Cardiac muscle cell (in vitro differentiated cells and primary cell): ENCODE results near the gene AHCYL2. TPM values are rescaled to one million over a fixed set of nuclear protein-coding genes. Genes with fewer than 3 reads are reported as not detected.

Experiments
- DNase-seq, 2 donors: peaks; one replicate each; pipeline versions ENCODE4 v3.0.0 to v3.0.0-alpha.2; 2010 to 2017; ENCODE audit warnings: low read depth in 1 of 2, low spot score in 1 of 2
- H3K27ac ChIP-seq: fragments of 200-600 bp; sonication (generic); 2 replicates; pipeline ENCODE4 v1.5.1; 2016
- H3K27me3 ChIP-seq: fragments of 200-600 bp; sonication (generic); 2 replicates; pipeline ENCODE4 v1.6.0; 2016; ENCODE audit warnings: control low read depth
- H3K36me3 ChIP-seq: fragments of 200-600 bp; sonication (generic); 2 replicates; pipeline ENCODE4 v1.5.1; 2016; ENCODE audit warnings: control low read depth
- H3K4me1 ChIP-seq: fragments of 200-600 bp; sonication (generic); 2 replicates; pipeline ENCODE4 v1.8.1; 2017; ENCODE audit warnings: low read depth, mild to moderate bottlenecking, mixed run types
- H3K4me3 ChIP-seq: fragments of 200-600 bp; sonication (generic); 2 replicates; pipeline ENCODE4 v1.5.1; 2016; ENCODE audit warnings: mild to moderate bottlenecking
- H3K9me3 ChIP-seq: fragments of 200-600 bp; sonication (generic); 2 replicates; pipeline ENCODE4 v1.5.1; 2017; ENCODE audit warnings: low read depth, mild to moderate bottlenecking, control low read depth
- polyA plus RNA-seq: library from polyadenylated mRNA; unstranded; fragments of >200 nt; fragmentation: Nextera tagmentation; extraction: Ambion mirVana; gene quantifications from 2 replicates; pipeline ENCODE4 v1.2.1, GENCODE V29; 2016
- total RNA-seq: library from RNA; depleted of rRNA; stranded (reverse); fragments of >200 nt; gene quantifications from 2 replicates; pipeline ENCODE4 v1.2.3, GENCODE V29; 2016
- TF ChIP-seq, protein P1 (sequence below): IDR thresholded peaks from 2 replicates; pipeline ENCODE4 v1.5.1; 2012; ENCODE audit warnings: low read depth, mild to moderate bottlenecking, low read length

AHCYL2 gene
- total and polyA plus RNA-seq, 2 experiments from 2014 or later = 28.5 to 30.8 TPM

DNA sequence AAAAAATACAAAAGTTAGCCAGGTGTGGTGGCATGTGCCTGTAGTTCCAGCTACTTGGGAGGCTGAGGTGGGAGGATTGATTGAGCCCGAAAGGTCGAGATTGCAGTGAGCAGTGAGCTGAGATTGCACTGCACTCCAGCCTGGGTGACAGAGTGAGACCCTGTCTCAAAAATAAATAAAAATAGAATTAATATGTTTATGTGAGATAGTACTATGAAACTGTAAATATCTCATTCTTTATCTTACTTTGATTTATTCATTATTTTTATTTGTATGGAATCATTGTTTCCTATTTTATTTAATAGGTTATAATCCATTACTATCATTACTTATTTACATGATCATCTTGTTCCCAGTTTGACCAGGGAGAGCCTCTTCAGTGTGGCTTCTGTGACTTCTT lies 168.4 kb downstream of the AHCYL2 start:
- H3K4me1 ChIP-seq = peaks cover 50% of the 10 kb centered on the region
- no peak for DNase-seq
- no peaks in the 10 kb centered on the region for H3K9me3 ChIP-seq
- no peaks in the 10 kb centered on the region for H3K36me3 ChIP-seq
- H3K4me3 ChIP-seq = no peak overlapping the region
- H3K27ac ChIP-seq = no peak overlapping the region
- no peaks in the 10 kb centered on the region for H3K27me3 ChIP-seq
- TF ChIP-seq, protein P1, sequence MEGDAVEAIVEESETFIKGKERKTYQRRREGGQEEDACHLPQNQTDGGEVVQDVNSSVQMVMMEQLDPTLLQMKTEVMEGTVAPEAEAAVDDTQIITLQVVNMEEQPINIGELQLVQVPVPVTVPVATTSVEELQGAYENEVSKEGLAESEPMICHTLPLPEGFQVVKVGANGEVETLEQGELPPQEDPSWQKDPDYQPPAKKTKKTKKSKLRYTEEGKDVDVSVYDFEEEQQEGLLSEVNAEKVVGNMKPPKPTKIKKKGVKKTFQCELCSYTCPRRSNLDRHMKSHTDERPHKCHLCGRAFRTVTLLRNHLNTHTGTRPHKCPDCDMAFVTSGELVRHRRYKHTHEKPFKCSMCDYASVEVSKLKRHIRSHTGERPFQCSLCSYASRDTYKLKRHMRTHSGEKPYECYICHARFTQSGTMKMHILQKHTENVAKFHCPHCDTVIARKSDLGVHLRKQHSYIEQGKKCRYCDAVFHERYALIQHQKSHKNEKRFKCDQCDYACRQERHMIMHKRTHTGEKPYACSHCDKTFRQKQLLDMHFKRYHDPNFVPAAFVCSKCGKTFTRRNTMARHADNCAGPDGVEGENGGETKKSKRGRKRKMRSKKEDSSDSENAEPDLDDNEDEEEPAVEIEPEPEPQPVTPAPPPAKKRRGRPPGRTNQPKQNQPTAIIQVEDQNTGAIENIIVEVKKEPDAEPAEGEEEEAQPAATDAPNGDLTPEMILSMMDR = no peak

DNA sequence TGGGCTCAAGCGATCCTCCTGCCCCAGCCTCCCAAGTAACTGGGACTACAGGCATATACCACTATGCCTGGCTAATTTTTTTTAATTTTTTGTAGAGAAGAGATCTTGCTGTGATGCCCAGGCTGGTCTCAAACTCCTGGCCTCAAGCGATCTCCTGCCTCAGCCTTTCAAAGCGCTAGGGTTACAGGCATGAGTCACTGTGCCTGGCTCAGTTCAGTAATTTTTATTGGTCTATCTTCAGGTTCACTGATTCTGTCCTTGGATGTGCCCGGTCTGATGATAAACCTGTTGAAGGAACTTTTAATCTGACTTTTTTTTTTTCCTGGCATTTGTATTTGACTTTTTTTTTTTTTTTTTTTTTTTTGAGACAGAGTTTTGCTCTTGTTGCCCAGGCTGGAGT lies 169.3 kb downstream of the AHCYL2 start:
- TF ChIP-seq, protein P1 = no peak
- no peaks in the 10 kb centered on the region for H3K27me3 ChIP-seq
- no peak for DNase-seq
- H3K36me3 ChIP-seq = no peaks in the 10 kb centered on the region
- H3K9me3 ChIP-seq = no peaks in the 10 kb centered on the region
- H3K4me3 ChIP-seq = no peak overlapping the region
- peaks cover 41% of the 10 kb centered on the region for H3K4me1 ChIP-seq
- no peak overlapping the region for H3K27ac ChIP-seq

DNA sequence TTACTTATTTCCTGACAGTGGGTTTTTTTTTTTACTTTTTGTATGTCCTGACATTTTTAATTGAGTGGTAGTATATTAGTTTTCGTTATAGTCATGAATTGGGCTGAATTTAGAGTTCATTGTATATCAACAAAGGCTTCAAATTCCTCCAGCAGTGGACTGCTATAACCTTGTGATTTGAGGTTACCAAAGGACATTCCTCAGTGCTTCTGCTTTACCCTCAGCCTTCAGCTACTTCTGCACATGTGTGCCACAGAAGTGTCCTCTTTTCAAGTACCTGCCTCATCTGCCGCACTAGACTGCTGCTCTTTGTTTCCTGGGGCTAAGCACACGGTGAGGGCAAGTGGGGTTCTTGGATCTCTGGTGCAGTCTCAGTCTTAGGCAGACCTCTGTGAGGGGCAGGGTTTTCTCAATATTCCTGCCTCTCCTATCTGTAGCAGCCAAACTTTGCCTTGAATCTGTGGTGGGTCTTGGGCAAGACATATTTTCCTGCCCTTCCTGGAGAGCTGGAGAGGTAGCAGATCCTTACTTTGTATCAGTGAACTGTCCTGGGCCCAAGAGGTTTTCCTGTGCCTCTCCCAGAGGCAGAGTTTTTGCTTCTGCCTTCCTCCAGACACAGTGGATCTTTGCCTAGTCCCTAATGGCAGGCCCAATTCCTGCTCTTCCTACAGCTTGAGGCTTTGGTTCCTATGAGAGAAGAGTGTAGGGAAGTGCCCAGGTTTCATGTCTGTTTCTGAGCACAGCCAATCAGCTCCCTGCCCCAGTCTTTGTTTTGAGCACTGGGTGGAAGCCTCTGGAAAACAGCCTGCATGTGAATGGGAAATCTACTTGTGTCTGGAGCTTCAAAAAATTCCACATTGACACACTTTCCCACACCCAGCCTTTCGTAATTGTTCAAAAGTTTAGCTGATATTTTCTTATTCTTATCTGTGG lies 170.4 kb downstream of the AHCYL2 start:
- Histone ChIP-seq H3K4me3 (no peak overlapping the region), H3K4me1 (peaks cover 31% of the 10 kb centered on the region), H3K36me3 (no peaks in the 10 kb centered on the region), H3K9me3 (no peaks in the 10 kb centered on the region), H3K27ac (peak overlapping the region; percentile 85), H3K27me3 (no peaks in the 10 kb centered on the region)
- DNase-seq = peak in 1 of 2 donors; percentile 24
- TF ChIP-seq, protein P1 = no peak

DNA sequence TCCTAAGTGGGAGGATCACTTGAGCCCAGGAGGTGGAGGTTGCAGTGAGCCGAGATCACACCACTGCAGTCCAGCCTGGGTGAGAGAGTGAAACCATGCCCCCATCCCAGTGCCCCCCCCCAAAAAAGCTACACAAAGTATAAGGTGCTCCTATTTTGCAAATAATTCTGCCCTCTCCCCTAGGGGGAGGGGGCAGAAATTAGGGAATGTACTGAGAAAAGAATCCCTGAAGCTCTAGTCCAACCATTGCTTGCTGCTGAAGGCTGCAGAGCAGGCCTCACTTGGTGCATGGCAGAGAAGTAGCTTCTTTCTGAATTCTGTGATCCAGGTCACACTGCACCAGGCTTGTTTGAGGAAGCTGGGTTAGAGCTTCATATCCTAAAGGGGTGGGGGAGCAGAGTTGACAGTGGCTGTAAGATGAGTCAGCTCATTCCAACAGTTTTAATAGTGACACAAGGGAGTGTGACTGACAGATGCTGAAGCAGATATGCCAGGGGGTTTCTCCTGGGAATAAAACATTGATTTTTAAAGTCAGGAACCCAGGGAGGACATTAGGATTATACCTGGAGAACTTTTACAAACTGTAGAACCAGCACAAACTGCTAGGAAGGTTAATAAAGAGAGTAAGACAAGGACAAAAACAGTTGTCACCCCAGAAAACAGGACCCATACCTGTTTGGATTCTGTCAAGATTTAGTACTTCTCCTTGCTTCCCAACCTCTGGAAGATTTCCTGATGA lies 176.6 kb downstream of the AHCYL2 start:
- no peaks in the 10 kb centered on the region for H3K36me3 ChIP-seq
- no peak overlapping the region for H3K4me3 ChIP-seq
- no peaks in the 10 kb centered on the region for H3K9me3 ChIP-seq
- TF ChIP-seq, protein P1 = no peak
- peaks cover 21% of the 10 kb centered on the region for H3K4me1 ChIP-seq
- H3K27ac ChIP-seq = peak overlapping the region; percentile 95
- H3K27me3 ChIP-seq = no peaks in the 10 kb centered on the region
- DNase-seq = no peak

DNA sequence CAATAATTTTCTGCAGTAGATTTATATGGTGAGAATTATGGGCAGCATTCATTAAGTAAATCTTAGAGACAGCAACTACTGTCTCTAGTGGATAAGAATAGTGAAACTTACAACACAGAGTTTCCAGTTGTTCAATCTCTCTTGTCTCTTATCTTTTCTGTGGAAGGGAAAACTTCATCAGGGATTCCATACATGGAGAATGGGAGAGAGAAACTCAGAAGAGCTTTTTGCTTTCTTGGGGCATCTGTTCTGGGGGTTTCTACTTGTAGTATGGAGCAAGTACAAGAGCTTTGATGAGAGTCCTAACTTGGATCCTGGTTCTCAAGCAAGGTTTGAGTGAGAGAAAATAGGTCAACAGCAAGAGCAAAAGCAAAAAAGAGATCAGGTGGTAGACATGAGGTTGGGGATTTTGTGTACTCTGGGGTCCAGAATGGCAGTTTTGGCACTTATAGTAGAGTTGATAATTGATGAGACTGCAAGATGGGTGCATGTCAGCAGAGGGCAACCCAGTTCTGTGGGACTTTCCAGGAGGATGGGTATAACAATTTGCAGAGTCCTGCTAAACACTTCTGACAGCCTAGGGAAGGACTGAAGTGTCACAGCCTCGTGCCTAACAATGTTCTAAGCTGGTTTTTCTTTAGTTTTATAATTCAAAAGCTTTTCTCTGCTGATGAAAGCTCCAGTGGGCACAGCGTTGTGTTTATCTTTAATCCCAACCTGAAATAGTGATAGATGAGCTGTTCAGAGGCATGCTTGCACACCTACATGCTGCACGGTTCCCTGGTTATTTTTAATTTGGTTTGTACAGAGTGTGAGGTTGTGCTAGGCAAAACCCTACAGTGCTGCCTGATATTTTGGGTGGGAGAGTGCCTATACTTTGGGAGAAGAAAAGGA lies 177.4 kb downstream of the AHCYL2 start:
- H3K27ac ChIP-seq = peak overlapping the region; percentile 95
- DNase-seq = no peak
- no peaks in the 10 kb centered on the region for H3K9me3 ChIP-seq
- H3K36me3 ChIP-seq = no peaks in the 10 kb centered on the region
- no peaks in the 10 kb centered on the region for H3K27me3 ChIP-seq
- no peak overlapping the region for H3K4me3 ChIP-seq
- TF ChIP-seq, protein P1 = no peak
- H3K4me1 ChIP-seq = peaks cover 21% of the 10 kb centered on the region
